Medulla oblongata (tissue), 1 donor: ENCODE data around the gene RBL1.
"Not testable (repeated sequence)": the region's sequence is repeated elsewhere in the genome, so short reads cannot be mapped to it uniquely, and the experiment has no call there.

Experiments
- DNase-seq: peaks from one replicate; pipeline ENCODE4 v3.0.0-alpha.2; 2015; ENCODE audit errors: extremely low spot score

The RBL1 gene, protein sequence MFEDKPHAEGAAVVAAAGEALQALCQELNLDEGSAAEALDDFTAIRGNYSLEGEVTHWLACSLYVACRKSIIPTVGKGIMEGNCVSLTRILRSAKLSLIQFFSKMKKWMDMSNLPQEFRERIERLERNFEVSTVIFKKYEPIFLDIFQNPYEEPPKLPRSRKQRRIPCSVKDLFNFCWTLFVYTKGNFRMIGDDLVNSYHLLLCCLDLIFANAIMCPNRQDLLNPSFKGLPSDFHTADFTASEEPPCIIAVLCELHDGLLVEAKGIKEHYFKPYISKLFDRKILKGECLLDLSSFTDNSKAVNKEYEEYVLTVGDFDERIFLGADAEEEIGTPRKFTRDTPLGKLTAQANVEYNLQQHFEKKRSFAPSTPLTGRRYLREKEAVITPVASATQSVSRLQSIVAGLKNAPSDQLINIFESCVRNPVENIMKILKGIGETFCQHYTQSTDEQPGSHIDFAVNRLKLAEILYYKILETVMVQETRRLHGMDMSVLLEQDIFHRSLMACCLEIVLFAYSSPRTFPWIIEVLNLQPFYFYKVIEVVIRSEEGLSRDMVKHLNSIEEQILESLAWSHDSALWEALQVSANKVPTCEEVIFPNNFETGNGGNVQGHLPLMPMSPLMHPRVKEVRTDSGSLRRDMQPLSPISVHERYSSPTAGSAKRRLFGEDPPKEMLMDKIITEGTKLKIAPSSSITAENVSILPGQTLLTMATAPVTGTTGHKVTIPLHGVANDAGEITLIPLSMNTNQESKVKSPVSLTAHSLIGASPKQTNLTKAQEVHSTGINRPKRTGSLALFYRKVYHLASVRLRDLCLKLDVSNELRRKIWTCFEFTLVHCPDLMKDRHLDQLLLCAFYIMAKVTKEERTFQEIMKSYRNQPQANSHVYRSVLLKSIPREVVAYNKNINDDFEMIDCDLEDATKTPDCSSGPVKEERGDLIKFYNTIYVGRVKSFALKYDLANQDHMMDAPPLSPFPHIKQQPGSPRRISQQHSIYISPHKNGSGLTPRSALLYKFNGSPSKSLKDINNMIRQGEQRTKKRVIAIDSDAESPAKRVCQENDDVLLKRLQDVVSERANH

DNA sequence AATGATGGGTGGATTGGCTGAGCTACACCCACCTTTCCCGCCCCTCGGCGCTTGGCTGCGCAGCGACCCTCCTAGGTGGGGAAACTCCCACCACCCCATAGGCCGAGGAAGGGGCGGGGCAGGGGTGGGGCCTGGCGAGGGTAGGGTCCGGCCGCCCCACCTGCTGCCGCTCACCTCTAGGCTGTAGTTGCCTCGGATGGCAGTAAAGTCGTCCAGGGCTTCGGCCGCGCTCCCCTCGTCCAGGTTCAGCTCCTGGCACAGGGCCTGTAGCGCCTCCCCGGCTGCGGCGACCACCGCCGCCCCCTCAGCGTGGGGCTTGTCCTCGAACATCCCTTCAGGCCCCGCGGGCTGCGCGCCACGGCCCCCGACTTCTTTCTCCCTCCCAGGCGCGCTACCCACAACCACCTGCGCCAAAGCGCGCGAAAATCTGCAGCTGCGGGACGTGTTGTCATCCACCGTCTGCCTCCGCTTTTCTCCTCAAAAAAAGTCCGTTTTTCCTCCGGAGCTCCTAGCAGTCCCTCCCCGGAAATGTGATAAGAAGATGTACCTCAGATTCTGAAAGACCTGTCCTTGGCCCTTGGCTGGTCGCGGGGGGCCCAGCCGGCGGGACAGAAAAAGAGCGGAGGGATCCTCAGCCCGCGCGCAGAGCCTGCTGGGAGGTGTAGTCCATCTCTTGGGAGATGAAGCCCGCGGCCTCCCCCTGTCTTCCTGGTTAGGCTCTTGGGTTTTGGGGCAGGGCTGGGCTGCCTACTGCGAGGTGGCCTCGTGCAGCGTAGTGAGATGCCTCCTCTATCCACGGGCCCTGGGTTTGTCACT lies at the start of gene RBL1:
Gene RBL1 (minus strand): TSS at position 399 of the 816 bp plus-strand sequence. CDS start 69 bp downstream, at position 330.
- DNase-seq: peak; percentile 84

DNA sequence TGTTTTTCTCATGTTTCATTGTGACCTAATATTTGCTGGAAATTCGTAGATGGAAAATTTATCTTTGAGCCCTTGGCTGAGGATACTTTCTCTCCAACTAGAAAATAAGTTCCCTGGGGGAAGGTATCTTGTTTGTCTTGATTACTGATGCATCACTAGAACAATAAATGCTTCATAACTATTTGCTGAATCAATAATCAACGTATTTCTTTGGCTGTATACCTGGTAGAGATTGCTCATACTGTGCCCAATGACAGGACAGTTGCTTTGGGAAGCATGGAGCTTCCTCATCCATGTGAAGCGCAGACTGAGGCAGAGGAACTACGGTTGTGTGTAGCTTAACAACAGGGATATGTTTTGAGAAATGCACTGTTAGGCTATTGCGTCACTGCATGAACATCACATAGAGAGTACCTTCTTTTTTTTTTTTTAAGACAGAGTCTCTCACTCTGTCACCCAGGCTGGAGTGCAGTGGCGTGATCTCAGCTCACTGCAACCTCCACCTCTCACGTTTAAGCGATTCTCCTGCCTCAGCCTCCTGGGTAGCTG lies 49.1 kb upstream of the RBL1 start:
- DNase-seq: no peak

DNA sequence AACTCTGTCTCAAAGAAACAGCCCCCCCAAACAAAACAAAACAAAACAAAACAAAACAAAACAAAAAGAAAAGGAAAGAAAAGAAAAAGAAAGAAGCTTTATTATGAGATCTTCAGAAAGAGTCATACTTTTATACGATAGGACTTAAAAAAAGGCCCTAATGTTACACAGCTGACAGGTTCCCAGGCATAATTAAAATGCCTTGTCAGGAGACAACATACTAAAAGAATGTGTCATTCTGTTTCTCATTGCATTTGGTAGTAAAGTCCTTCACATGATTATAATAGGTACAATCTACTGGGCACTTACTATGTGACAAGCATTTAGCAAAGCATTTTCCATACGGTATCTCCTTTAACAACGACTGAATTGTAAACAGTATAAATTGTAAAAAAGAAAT lies 46.9 kb upstream of the RBL1 start:
- no peak for DNase-seq

DNA sequence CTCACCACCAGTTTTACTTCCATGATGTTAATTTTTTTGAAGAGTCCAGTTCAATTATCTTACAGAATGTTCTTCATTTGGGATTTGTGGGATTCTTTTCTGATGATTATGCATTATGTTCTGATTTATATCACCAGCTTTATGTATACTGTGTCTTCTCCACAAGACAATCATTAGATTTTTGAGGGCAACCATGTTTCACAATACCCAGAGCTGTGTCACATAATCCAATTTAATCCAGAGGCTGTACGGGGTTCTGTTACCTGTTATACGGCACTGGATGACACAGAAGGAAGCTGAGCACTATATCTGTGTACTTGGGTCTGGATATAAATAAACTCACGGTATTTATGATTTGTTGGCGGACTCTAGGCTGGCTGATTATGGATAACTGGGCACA lies 41.8 kb upstream of the RBL1 start:
- DNase-seq: no peak

DNA sequence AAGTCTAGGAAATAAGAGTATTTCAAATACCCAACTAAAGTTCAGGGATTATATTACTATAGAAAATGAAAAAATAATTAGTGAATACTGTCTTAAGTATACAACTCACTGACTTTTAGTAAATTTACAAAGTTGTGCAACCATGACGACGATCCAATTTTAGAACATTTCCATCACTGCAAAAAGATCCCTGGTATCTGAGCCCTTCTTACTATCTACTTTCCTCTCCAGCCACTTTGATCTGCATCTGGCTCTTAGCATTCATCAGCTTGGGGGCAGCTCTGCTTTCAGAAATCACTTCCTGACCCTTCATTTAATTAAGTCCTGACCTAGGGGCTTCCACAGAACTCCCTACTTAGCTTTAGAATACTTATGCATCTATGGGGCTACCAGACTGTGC lies 38.2 kb upstream of the RBL1 start:
- DNase-seq: no peak

DNA sequence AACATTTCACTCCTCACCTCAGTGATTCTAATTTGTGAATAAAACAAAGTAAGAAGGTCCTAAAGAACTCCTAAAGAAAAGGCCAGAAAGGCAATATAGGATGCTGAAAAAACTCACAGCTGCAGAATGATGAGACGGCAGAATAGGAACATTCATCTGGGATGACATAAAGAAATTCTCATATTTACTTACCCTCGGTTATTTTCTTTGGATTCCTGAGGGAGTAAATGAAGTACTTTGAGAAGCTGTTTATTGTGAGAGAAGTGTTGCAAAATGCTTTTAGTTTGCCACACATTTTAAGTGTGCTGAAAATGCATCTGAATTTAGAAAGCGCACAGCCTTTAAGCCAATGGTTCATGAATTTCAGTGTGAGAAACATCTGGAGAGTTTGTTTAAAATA lies 35.7 kb upstream of the RBL1 start:
- no peak for DNase-seq

DNA sequence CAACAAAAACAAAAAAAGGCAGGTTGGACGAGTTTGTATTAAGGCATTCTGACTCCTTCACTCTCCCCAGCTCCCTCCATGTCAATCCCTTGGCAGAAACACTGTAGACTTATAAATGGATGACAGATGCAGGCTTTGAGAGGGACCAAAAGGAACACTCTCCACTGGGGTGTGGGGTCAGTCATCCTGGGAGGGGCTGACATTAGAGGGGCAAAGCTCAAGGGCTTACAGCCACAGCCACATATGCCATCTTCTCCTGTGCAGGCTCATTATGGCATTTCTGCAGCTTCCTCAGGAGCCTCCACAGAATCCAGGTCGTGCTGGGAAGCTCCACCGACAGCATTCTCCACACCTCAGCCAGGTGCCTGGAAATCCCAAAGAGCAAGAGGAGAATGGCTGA lies 33.0 kb upstream of the RBL1 start:
- no peak for DNase-seq

DNA sequence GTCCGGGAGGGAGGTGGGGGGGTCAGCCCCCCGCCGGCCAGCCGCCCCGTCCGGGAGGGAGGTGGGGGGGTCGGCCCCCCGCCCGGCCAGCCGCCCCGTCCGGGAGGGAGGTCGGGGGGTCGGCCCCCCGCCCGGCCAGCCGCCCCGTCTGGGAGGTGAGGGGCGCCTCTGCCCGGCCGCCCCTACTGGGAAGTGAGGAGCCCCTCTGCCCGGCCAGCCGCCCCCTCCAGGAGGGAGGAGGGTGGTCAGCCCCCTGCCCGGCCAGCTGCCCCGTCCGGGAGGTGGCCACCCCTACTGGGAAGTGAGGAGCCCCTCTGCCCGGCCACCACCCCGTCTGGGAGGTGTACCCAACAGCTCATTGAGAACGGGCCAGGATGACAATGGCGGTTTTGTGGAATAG lies 30.5 kb upstream of the RBL1 start:
- DNase-seq: not testable (repeated sequence)

DNA sequence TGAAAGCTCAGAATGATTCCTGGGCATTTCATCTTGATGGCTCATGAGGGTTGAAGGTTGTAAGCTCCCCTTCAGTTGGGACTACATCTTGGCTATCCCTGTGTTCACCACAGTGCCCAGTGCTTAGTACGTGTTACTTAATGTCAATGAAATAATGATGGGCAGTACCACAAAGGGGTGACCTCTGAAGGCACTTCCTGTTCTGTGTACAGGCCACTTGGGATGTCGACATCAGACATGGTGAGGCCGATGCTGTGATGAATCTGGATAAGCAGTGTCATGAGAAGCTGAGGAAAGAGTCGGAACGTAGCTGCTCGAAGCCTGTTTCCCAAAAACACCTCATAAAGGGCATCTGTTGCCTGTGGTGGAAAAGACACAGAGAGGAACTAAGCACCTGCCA lies 27.6 kb upstream of the RBL1 start:
- DNase-seq: no peak

DNA sequence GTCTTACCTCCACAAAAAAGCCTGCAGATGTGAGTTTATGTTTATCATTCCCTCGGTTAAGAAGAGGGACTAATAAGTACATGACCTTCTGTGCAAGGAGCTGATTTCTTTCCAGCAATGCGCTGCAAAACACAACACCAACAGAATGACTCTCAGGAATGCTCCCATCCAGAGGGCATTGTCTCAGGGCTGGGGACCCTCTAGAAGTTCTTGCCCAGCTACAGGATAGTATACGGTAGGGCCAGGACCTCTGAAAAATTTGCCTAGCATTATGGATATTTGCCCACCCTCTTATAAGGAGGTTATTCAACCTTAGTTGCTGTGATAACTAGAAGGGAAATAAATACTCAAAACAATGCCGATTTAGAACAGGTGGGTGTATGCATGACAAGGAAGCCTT lies 24.7 kb upstream of the RBL1 start:
- DNase-seq: no peak

DNA sequence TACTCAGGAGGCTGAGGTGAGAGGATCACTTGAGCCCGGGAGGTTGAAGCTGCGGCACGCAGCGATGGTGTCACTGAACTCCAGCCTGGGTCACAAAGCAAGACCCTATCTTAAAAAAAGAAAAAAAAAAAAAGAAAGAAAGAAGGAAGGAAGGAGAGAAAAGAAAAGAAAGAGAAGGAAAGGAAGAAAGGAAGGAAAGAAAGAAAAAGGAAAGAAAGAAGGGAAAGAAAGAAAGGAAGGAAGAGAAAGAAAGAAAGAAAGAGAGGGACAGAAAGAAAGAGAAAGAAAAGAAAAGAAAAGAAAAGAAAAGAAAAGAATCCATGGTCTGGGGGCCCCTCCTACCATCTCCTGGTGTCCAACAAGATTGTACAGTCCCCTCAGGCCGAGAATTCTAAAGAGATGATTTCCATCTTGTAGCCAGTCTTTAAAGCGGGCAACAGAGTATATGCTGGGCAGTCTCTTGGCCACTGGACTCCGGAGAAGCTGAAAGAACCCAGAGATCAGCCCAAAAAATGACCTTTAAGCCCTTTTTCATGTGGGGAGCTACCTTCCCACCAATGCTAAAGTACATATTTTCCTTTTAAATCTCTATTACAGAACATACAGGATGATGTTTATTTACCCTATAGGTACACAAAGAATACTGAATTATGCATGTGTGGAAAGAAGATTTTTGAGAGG lies 23.7 kb upstream of the RBL1 start:
- no peak for DNase-seq

DNA sequence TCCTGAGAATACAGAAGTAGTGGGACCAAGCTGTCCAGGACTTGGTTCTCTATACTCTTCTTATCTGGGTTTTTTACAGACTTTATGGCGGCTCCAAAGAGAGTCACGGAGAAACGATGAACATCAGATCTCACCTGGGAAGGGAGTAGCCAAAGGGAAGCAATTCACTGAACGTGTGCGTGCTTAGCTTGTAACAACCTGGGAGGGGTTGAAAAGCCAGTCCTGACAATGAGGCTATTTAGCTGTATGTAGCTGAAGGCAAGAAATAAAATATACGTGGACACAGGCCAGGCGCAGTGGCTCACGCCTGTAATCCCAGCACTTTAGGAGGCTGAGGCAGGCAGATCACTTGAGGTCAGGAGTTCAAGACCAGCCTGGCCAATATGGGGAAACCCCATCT lies 18.2 kb upstream of the RBL1 start:
- no peak for DNase-seq

DNA sequence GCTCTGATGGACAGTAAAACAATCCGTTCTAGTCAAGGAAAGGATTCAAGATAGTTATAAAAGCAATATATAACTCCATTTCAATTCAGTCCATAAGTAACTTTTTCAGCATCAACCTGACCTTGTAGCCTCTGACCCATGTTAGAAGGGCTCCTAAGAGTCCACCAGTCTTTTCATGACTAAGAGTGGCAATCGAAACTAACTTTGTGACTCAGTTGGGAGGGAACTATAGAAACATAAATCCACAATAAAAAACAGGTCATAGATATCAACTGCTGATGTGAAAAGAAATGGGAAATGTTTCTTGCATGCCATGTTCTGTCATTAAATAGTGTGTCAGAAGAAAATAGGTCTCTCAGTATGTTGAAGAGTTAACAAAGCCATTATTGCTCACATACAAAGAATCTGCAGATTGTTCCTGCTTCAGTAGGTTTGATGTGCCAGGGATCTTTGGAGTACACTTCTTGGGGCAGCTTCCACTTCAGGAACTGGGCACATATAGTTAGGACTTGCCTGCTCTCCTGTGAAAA lies 16.2 kb upstream of the RBL1 start:
- no peak for DNase-seq

DNA sequence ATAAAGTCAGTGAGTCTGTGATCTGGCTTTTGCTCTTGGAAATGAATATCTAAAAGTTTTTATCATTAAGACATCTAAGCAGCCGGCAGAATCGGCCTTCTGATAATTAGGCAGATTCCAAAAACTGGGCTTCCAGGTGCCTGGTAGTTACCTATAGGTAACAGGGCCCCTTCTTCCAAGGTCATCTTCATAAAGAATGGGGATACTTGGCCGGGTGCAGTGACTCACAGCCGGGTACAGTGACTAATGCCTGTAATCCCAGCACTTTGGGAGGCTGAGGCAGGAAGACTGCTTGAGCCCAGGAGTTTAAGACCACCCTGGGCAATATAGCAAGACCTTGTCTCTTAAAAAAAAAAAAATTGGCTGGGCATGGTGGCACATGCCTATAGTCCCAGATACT lies 12.9 kb upstream of the RBL1 start:
- DNase-seq: no peak

DNA sequence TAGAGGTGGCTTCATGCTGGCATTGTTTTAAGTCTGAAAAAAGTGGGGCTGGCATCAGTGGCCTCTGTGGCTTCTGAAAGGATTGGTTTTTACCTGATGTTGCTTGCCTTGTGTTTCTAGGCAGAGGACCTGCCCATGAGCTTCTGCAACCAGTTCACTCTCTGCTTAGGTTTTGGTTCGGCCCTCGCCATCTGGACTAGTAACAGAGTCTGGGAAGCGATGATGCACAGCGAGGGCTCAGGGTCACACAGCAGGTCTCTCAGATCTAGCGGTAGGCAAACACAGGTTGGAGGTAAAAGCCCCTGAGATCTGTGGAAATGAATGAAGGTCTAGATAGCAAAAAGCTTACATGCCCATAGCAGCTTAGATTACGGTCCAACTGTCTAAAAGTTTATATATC lies 6.8 kb upstream of the RBL1 start:
- DNase-seq: no peak

DNA sequence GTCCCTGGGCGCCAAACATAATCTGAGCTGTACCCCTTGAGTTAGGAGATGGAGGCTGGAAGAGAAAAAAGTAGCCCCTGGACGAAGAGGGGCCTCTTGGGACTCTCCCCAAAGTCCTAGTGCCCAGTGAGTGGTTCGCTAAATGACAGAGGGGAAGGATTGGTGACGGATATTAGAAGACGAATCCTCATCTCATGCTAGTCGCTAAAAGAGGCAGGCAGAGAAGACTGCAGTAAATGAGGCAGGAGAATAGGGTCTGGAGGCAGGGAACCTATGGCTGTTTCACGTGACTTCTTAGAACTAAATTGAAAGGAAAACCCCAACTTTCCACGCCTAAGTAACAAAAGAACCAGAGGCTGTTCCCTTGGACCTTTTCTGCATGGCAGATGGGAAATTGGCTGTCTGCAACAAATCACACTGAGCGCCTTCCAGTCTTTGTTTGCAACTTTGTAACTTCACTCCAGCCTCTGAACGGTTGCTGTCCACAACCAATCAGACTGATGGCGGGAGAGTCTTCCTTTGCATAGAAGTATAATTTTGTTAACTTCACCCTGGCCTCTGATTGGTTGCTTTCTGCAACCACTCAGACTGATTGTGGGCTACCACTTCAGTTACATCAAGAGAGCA lies 731 bp upstream of the RBL1 start:
- no peak for DNase-seq

DNA sequence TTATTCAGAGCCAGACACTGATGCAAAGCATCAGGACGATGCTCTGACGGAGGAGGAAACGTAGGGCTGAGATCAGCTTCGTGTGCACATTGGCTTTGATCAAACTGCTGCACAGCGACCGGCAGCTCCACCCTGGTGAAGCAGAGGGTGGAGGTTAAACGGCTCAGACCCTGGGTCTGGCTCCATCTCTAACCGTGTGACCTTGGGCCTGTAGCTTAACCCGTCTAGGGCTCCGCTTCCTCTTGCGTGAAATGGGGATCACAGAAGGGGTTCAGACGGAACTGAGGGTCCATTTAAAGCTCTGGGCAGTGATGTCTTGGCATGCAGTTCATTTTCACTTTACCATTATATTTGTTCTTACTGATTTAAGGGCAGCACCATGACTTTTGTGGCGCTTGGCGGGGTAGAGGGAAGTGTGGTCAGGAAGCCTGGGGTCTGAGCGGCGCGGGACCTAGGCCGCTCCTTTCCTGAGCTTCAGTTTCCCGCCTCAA lies 644 bp downstream of the RBL1 start:
- DNase-seq: peak; percentile 4

DNA sequence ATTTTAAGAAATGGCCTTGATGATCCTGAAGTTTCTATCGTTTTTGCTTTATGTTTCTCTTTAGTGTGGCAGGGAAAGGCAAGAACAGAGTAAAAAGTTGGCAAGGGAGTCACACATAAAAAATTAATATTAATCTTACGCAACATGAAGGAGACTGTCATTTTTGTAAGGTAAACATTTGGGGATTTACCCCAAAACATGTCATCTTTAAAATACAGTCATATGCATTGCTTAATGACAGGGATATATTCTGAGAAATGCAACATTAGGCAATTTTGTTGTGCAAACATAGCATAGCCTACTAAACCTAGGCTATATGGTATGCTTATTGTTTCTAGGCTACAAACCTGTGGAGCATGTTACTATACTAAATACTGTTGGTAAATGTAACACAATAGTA lies 5.4 kb downstream of the RBL1 start:
- no peak for DNase-seq

DNA sequence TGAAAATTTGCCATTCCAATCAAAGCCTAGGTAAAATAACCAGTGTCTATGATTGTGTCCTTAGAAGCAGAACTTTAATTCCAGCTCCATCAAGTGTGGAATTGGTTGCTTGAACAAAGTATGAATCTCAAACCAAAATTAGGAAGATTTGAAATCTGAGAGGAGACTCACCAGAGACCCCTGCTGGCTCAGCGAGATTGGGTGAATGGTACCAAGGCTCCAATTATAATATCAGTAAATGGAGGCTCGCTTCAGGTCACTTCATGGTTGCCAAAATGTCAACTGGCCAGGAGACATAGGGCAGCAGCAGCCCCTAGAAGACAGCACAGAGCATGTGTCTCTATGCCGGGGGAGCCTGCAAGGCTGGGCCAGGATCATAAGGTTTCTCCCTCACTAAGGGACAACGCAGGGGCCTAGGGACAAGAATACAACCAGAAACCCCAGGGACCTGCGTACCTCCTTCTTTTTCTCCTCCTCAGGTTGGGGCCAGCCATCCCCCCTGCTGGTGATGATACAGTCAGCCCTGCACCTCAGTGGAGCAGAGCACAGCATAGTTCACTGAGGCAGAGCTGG lies 14.0 kb downstream of the RBL1 start:
- no peak for DNase-seq

DNA sequence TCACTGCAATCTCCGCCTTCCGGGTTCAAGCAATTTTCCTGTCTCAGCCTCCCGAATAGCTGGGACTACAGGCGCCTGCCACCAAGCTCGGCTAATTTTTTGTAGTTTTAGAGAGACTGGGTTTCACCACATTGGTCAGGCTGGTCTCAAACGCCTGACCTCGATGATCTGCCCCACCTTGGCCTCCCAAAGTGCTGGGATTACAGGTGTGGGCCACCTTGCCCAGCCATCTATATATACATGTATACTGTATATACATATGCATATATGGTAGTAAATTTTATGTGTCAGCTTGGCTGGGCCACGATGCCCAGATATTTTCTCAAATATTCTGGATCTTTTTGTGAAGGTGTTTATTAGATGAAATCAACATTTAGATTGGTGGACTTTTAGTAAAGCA lies 18.8 kb downstream of the RBL1 start:
- DNase-seq: no peak
